ENCODE measurements around the gene INF2.
A peak's percentile ranks its signal among the peaks of the same experiment; 100 is the strongest.

Gene INF2

DNA sequence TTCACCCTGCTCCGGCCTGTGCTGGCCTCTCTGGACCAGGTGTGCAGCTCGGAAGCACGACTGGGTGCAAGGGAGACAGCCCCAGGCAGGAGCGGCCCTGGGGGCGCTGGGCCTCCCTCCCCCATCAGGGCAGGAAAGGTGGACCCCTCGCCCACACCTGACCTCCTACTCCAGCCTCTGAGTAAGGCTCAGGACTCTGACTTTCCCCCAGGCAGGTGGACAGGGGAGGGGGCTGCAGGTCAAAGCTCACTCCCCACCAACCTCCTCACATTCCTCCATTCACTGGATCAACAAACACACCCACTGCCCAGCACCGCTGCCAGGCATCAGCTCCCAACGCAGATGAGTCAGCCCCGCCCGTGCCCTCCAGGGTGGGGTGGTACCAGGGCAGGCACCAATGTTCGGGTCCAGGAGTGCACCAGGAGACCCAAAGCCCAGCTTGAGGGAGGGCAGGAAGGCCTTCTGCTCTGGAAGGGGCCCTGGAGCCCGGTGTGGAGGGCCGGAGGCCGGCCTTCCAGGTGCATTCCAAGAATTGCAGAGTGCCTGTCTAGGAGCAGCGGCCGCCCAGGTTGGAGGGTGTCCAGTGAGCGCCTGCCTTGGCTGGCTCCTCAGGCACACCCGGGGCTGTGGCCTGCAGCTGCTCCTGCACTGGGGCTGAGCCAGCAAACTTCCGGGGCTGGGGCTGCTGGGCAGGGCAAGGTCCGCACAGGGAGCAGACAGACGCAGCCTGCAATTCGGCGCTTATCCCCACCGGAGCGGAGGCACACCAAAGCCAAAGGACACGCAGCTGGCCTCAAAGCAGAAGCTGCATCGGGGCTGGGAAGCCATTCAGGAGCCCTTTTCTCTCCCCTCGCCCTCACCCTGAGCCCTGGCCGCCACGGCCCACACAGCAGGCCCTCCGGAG is 1.6 kb upstream of the INF2 start:
- Histone ChIP-seq H3K4me2 (ENCODE audit: low read length) (no peak overlapping the region), H3K18ac (ENCODE audit: low read length) (no peak overlapping the region), H3K4me3 (ENCODE audit: low read length) (no peak overlapping the region), H4K8ac (ENCODE audit: low read depth, low read length) (no peak overlapping the region), H3K4ac (ENCODE audit: low read depth, low read length) (no peak overlapping the region), H3K9ac (ENCODE audit: low read length) (peak overlapping the region; percentile 81), H3K4me1 (ENCODE audit: control insufficient read depth, low read depth, low read length) (peaks cover 16% of the 10 kb centered on the region), H3K36me3 (ENCODE audit: control insufficient read depth, insufficient read depth, low read length) (no peaks in the 10 kb centered on the region), H2BK5ac (ENCODE audit: low read length) (no peak overlapping the region), H3K79me1 (ENCODE audit: low read length) (peaks cover 18% of the 10 kb centered on the region), H3K56ac (ENCODE audit: low read length) (peak overlapping the region; percentile 96), H3K79me2 (ENCODE audit: control insufficient read depth, insufficient read depth, low read length) (peaks cover 30% of the 10 kb centered on the region), H3K27me3 (ENCODE audit: insufficient read depth, low read length, poor library complexity) (no peaks in the 10 kb centered on the region), H2AK5ac (ENCODE audit: low read length) (peak overlapping the region; percentile 14), H2BK120ac (ENCODE audit: low read depth, low read length) (no peak overlapping the region), H4K5ac (ENCODE audit: low read length) (no peak overlapping the region), H3K27ac (ENCODE audit: low read depth, low read length) (peak overlapping the region; percentile 34), H3K23ac (ENCODE audit: low read length) (no peak overlapping the region), H2BK15ac (replicated peaks; ENCODE audit: low read depth) (no peak overlapping the region)
- DNase-seq = peak; percentile 67
- no CpG with 5 or more reads among the region's 31 CpGs for WGBS (ENCODE audit: extremely low coverage, insufficient coverage, low lambda C conversion rate)

DNA sequence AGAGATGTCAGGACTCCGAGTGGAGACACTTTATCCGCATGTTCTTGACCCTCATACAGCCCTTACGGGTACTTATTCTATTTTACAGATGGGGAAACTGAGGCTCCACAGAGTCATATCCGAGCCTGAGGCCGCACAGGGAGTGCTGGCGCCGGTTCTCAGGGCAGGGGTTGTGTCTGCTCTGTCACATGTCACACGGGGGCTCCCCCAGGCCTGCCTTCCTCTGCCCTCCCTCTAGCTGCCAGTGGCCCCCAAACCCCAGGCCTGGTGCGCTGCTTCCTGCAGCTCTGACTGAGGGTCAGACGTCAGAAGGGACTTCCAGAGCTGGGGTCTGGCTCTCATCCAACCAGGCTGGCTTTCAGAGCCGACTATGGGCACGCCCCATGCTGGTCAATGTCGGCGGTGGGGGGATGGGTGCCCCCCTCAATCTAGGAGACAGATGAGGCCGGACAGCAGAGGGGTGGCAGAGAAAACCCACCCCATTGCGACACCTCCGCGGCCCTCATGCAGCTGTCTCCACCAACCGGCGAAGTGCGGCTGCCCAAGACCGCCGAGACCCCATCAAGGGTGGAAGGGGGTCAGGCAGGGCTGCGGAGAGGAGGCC is 811 bp upstream of the INF2 start:
- DNase-seq = no peak
- peaks cover 36% of the 10 kb centered on the region for H3K79me2 ChIP-seq (ENCODE audit: control insufficient read depth, insufficient read depth, low read length)
- H4K5ac ChIP-seq (ENCODE audit: low read length) = no peak overlapping the region
- peak overlapping the region; percentile 96 for H3K56ac ChIP-seq (ENCODE audit: low read length)
- no peak overlapping the region for H2BK15ac ChIP-seq (replicated peaks; ENCODE audit: low read depth)
- no peaks in the 10 kb centered on the region for H3K27me3 ChIP-seq (ENCODE audit: insufficient read depth, low read length, poor library complexity)
- WGBS (ENCODE audit: extremely low coverage, insufficient coverage, low lambda C conversion rate) = no CpG with 5 or more reads among the region's 24 CpGs
- H3K4me3 ChIP-seq (ENCODE audit: low read length) = no peak overlapping the region
- peak overlapping the region; percentile 59 for H2AK5ac ChIP-seq (ENCODE audit: low read length)
- H3K4me2 ChIP-seq (ENCODE audit: low read length) = peak overlapping the region; percentile 19
- H3K36me3 ChIP-seq (ENCODE audit: control insufficient read depth, insufficient read depth, low read length) = no peaks in the 10 kb centered on the region
- peak overlapping the region; percentile 96 for H3K23ac ChIP-seq (ENCODE audit: low read length)
- H2BK120ac ChIP-seq (ENCODE audit: low read depth, low read length) = peak overlapping the region; percentile 28
- peak overlapping the region; percentile 7 for H3K4ac ChIP-seq (ENCODE audit: low read depth, low read length)
- peak overlapping the region; percentile 28 for H4K8ac ChIP-seq (ENCODE audit: low read depth, low read length)
- peak overlapping the region; percentile 81 for H3K9ac ChIP-seq (ENCODE audit: low read length)
- no peak overlapping the region for H3K27ac ChIP-seq (ENCODE audit: low read depth, low read length)
- peak overlapping the region; percentile 66 for H3K18ac ChIP-seq (ENCODE audit: low read length)
- H3K79me1 ChIP-seq (ENCODE audit: low read length) = peaks cover 23% of the 10 kb centered on the region
- peaks cover 11% of the 10 kb centered on the region for H3K4me1 ChIP-seq (ENCODE audit: control insufficient read depth, low read depth, low read length)
- peak overlapping the region; percentile 23 for H2BK5ac ChIP-seq (ENCODE audit: low read length)

DNA sequence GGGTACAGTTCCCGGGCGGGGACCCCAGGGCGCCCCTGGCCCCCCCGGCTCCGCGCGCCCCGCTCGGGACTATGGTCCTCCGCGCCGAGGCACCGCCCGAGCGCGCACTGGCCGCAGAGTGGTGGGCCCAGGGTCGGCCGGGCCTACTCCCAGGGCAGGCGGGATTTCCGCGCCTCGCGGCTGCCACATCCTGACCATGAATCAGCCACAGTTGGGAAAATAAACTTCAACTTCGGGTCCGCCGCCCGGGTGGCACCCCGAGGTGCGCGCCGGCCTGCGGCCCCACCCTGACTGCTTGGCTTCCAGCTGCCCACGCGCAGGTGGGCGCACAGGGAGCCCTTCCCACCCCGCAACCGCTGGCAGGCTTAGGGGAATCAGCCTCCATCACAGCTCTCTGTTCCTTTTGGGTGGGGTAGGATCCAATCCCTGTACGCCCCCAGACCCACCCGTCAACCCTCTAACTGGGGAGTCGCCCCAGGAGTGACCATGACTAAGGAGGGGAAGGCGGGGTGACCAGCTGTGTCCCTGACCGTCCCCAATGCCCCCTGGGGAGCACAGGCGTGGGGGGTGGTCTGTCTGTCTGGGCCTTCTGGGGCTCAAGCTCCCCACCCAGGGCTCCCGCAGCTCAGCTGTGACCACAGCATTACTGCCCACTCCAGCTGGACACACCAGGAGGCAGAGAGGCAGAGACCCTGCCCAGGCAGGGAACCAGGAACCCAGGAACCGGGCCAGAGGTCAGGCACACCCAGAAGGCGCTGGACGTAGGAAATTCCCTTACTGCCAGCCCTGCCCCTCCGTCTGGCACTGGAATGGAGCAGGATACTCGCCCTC is 678 bp downstream of the INF2 start:
- peak overlapping the region; percentile 78 for H2AK5ac ChIP-seq (ENCODE audit: low read length)
- no peak overlapping the region for H2BK120ac ChIP-seq (ENCODE audit: low read depth, low read length)
- peaks cover 44% of the 10 kb centered on the region for H3K79me2 ChIP-seq (ENCODE audit: control insufficient read depth, insufficient read depth, low read length)
- peak overlapping the region; percentile 91 for H3K4me3 ChIP-seq (ENCODE audit: low read length)
- peak overlapping the region; percentile 80 for H3K4me2 ChIP-seq (ENCODE audit: low read length)
- H4K5ac ChIP-seq (ENCODE audit: low read length) = no peak overlapping the region
- no peaks in the 10 kb centered on the region for H3K27me3 ChIP-seq (ENCODE audit: insufficient read depth, low read length, poor library complexity)
- peak overlapping the region; percentile 94 for H3K23ac ChIP-seq (ENCODE audit: low read length)
- H3K18ac ChIP-seq (ENCODE audit: low read length) = peak overlapping the region; percentile 69
- H3K4ac ChIP-seq (ENCODE audit: low read depth, low read length) = peak overlapping the region; percentile 64
- no peaks in the 10 kb centered on the region for H3K36me3 ChIP-seq (ENCODE audit: control insufficient read depth, insufficient read depth, low read length)
- peaks cover 31% of the 10 kb centered on the region for H3K79me1 ChIP-seq (ENCODE audit: low read length)
- peak overlapping the region; percentile 83 for H3K9ac ChIP-seq (ENCODE audit: low read length)
- WGBS (ENCODE audit: extremely low coverage, insufficient coverage, low lambda C conversion rate) = no CpG with 5 or more reads among the region's 50 CpGs
- peaks cover 16% of the 10 kb centered on the region for H3K4me1 ChIP-seq (ENCODE audit: control insufficient read depth, low read depth, low read length)
- H4K8ac ChIP-seq (ENCODE audit: low read depth, low read length) = no peak overlapping the region
- H3K27ac ChIP-seq (ENCODE audit: low read depth, low read length) = peak overlapping the region; percentile 28
- no peak overlapping the region for H2BK5ac ChIP-seq (ENCODE audit: low read length)
- H2BK15ac ChIP-seq (replicated peaks; ENCODE audit: low read depth) = no peak overlapping the region
- peak overlapping the region; percentile 98 for H3K56ac ChIP-seq (ENCODE audit: low read length)
- no peak for DNase-seq

DNA sequence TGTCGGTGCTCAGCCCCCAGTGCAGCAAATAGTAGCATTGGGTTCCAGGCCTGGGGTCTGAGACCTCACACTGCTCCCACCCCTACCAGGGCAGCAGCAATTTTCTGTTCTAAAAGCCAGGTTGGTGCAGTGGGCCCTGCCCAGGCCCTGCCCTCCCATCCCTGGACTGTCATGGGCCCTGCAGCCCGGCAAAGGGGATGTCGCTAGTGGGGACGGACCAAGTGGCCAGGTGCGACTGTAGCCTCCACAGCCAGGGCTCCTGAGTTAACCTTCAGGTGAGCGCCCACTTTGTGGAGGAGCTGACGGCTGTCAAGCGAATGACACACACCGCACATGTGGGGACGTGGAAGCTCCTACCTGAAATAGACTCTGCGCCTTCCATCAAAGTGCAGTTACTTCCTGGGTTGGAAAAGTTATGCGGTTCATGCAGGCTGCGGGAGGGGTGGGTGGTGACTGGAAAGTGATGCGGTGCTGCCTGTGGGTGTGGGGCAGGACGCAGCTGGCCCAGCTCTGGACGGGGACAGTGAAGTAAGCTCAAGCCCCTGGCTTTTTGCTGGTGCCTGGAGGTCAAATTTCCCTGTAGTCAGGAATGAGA is 1.5 kb downstream of the INF2 start:
- no peak overlapping the region for H4K5ac ChIP-seq (ENCODE audit: low read length)
- H3K27ac ChIP-seq (ENCODE audit: low read depth, low read length) = no peak overlapping the region
- no peak overlapping the region for H2AK5ac ChIP-seq (ENCODE audit: low read length)
- no peak overlapping the region for H4K8ac ChIP-seq (ENCODE audit: low read depth, low read length)
- H2BK120ac ChIP-seq (ENCODE audit: low read depth, low read length) = no peak overlapping the region
- DNase-seq = no peak
- H3K4me1 ChIP-seq (ENCODE audit: control insufficient read depth, low read depth, low read length) = peaks cover 17% of the 10 kb centered on the region
- H2BK5ac ChIP-seq (ENCODE audit: low read length) = no peak overlapping the region
- H3K18ac ChIP-seq (ENCODE audit: low read length) = no peak overlapping the region
- peak overlapping the region; percentile 98 for H3K56ac ChIP-seq (ENCODE audit: low read length)
- H3K4me3 ChIP-seq (ENCODE audit: low read length) = no peak overlapping the region
- peak overlapping the region; percentile 80 for H3K4me2 ChIP-seq (ENCODE audit: low read length)
- H3K36me3 ChIP-seq (ENCODE audit: control insufficient read depth, insufficient read depth, low read length) = no peaks in the 10 kb centered on the region
- no peak overlapping the region for H3K4ac ChIP-seq (ENCODE audit: low read depth, low read length)
- H3K9ac ChIP-seq (ENCODE audit: low read length) = peak overlapping the region; percentile 83
- no peak overlapping the region for H3K23ac ChIP-seq (ENCODE audit: low read length)
- H3K79me1 ChIP-seq (ENCODE audit: low read length) = peaks cover 33% of the 10 kb centered on the region
- H3K27me3 ChIP-seq (ENCODE audit: insufficient read depth, low read length, poor library complexity) = no peaks in the 10 kb centered on the region
- no peak overlapping the region for H2BK15ac ChIP-seq (replicated peaks; ENCODE audit: low read depth)
- H3K79me2 ChIP-seq (ENCODE audit: control insufficient read depth, insufficient read depth, low read length) = peaks cover 44% of the 10 kb centered on the region
- WGBS (ENCODE audit: extremely low coverage, insufficient coverage, low lambda C conversion rate) = no CpG with 5 or more reads among the region's 16 CpGs

GRCh38 chr14:104691546-104692260 is 2.3 kb downstream of the INF2 start:
- no peak overlapping the region for H3K23ac ChIP-seq (ENCODE audit: low read length)
- peaks cover 44% of the 10 kb centered on the region for H3K79me2 ChIP-seq (ENCODE audit: control insufficient read depth, insufficient read depth, low read length)
- no CpG with 5 or more reads among the region's 19 CpGs for WGBS (ENCODE audit: extremely low coverage, insufficient coverage, low lambda C conversion rate)
- no peak overlapping the region for H2BK15ac ChIP-seq (replicated peaks; ENCODE audit: low read depth)
- no peak overlapping the region for H3K4me3 ChIP-seq (ENCODE audit: low read length)
- no peaks in the 10 kb centered on the region for H3K27me3 ChIP-seq (ENCODE audit: insufficient read depth, low read length, poor library complexity)
- peaks cover 1% of the 10 kb centered on the region for H3K36me3 ChIP-seq (ENCODE audit: control insufficient read depth, insufficient read depth, low read length)
- H3K18ac ChIP-seq (ENCODE audit: low read length) = no peak overlapping the region
- H2BK5ac ChIP-seq (ENCODE audit: low read length) = no peak overlapping the region
- H3K4me2 ChIP-seq (ENCODE audit: low read length) = no peak overlapping the region
- H2BK120ac ChIP-seq (ENCODE audit: low read depth, low read length) = no peak overlapping the region
- no peak overlapping the region for H4K5ac ChIP-seq (ENCODE audit: low read length)
- H3K79me1 ChIP-seq (ENCODE audit: low read length) = peaks cover 36% of the 10 kb centered on the region
- peaks cover 17% of the 10 kb centered on the region for H3K4me1 ChIP-seq (ENCODE audit: control insufficient read depth, low read depth, low read length)
- H3K27ac ChIP-seq (ENCODE audit: low read depth, low read length) = no peak overlapping the region
- no peak overlapping the region for H2AK5ac ChIP-seq (ENCODE audit: low read length)
- no peak overlapping the region for H3K9ac ChIP-seq (ENCODE audit: low read length)
- no peak overlapping the region for H3K56ac ChIP-seq (ENCODE audit: low read length)
- H4K8ac ChIP-seq (ENCODE audit: low read depth, low read length) = no peak overlapping the region
- no peak for DNase-seq
- no peak overlapping the region for H3K4ac ChIP-seq (ENCODE audit: low read depth, low read length)

Measured in mesendoderm (in vitro differentiated cells).